ENCODE measurements around the gene IFNA2.

Gene IFNA2

GRCh38 chr9:21413151-21413550 is 28.0 kb upstream of the IFNA2 start:
- Histone ChIP-seq H3K4me1 (ENCODE audit: low read length) (no peaks in the 10 kb centered on the region), H3K79me2 (ENCODE audit: low read length) (no peaks in the 10 kb centered on the region), H3K4me2 (ENCODE audit: low read depth, low read length) (no peak overlapping the region), H3K9me2 (replicated peaks; ENCODE audit: insufficient read depth, low read length) (no peaks in the 10 kb centered on the region), H3K27me3 (replicated peaks; ENCODE audit: insufficient read depth, low read length) (no peaks in the 10 kb centered on the region), H3K9me3 (replicated peaks; ENCODE audit: insufficient read depth, low read length) (no peaks in the 10 kb centered on the region), H3K4me3 (ENCODE audit: low read length) (no peak overlapping the region), H2AFZ (ENCODE audit: low read length) (no peak overlapping the region), H3K9ac (ENCODE audit: low read length) (no peak overlapping the region), H3K27ac (ENCODE audit: low read length) (no peak overlapping the region), H3F3A (ENCODE audit: insufficient read depth, low read length) (no peaks in the 10 kb centered on the region), H3K36me3 (replicated peaks; ENCODE audit: insufficient read depth, low read length) (no peaks in the 10 kb centered on the region), H4K20me1 (ENCODE audit: insufficient read depth, low read length) (no peaks in the 10 kb centered on the region)
- TF ChIP-seq CTCF (IDR thresholded peaks at IDR 0.05; ENCODE audit: low read length), result no peak
- TF ChIP-seq EZH2 (optimal IDR thresholded peaks at IDR 0.05; ENCODE audit: low read depth, low read length), result no peak
- TF ChIP-seq EZH2phosphoT487 (IDR thresholded peaks at IDR 0.05; ENCODE audit: low read length), result no peak
- DNase-seq, result no peak

- Histone ChIP-seq H3K4me1 (ENCODE audit: low read length) (no peaks in the 10 kb centered on the region), H3F3A (ENCODE audit: insufficient read depth, low read length) (no peaks in the 10 kb centered on the region), H3K4me2 (ENCODE audit: low read depth, low read length) (no peak overlapping the region), H3K9ac (ENCODE audit: low read length) (no peak overlapping the region), H4K20me1 (ENCODE audit: insufficient read depth, low read length) (no peaks in the 10 kb centered on the region), H2AFZ (ENCODE audit: low read length) (no peak overlapping the region), H3K9me3 (replicated peaks; ENCODE audit: insufficient read depth, low read length) (no peaks in the 10 kb centered on the region), H3K27me3 (replicated peaks; ENCODE audit: insufficient read depth, low read length) (no peaks in the 10 kb centered on the region), H3K9me2 (replicated peaks; ENCODE audit: insufficient read depth, low read length) (no peaks in the 10 kb centered on the region), H3K4me3 (ENCODE audit: low read length) (no peak overlapping the region), H3K27ac (ENCODE audit: low read length) (no peak overlapping the region), H3K79me2 (ENCODE audit: low read length) (no peaks in the 10 kb centered on the region), H3K36me3 (replicated peaks; ENCODE audit: insufficient read depth, low read length) (no peaks in the 10 kb centered on the region)
- no peak for DNase-seq
- no peak for TF ChIP-seq EZH2phosphoT487 (IDR thresholded peaks at IDR 0.05; ENCODE audit: low read length)
- TF ChIP-seq EZH2 (optimal IDR thresholded peaks at IDR 0.05; ENCODE audit: low read depth, low read length), result no peak
- no peak for TF ChIP-seq CTCF (IDR thresholded peaks at IDR 0.05; ENCODE audit: low read length)
These were observed 26.9 kb upstream of the IFNA2 start for GRCh38 chr9:21412107-21412506.

- H3K9me2 ChIP-seq (replicated peaks; ENCODE audit: insufficient read depth, low read length), result no peaks in the 10 kb centered on the region
- H3K79me2 ChIP-seq (ENCODE audit: low read length), result no peaks in the 10 kb centered on the region
- H3K4me3 ChIP-seq (ENCODE audit: low read length), result no peak within 1 kb of the TSS
- DNase-seq, result no peak
- no peaks in the 10 kb centered on the region for H3K27me3 ChIP-seq (replicated peaks; ENCODE audit: insufficient read depth, low read length)
- H3K36me3 ChIP-seq (replicated peaks; ENCODE audit: insufficient read depth, low read length), result no peaks in the 10 kb centered on the region
- no peaks in the 10 kb centered on the region for H3F3A ChIP-seq (ENCODE audit: insufficient read depth, low read length)
- TF ChIP-seq EZH2phosphoT487 (IDR thresholded peaks at IDR 0.05; ENCODE audit: low read length), result no peak
- TF ChIP-seq CTCF (IDR thresholded peaks at IDR 0.05; ENCODE audit: low read length), result no peak
- TF ChIP-seq EZH2 (optimal IDR thresholded peaks at IDR 0.05; ENCODE audit: low read depth, low read length), result no peak
- H3K9ac ChIP-seq (ENCODE audit: low read length), result no peak within 1 kb of the TSS
- H4K20me1 ChIP-seq (ENCODE audit: insufficient read depth, low read length), result no peaks in the 10 kb centered on the region
- H3K27ac ChIP-seq (ENCODE audit: low read length), result no peak within 1 kb of the TSS
- no peaks in the 10 kb centered on the region for H3K4me1 ChIP-seq (ENCODE audit: low read length)
- H3K4me2 ChIP-seq (ENCODE audit: low read depth, low read length), result no peak within 1 kb of the TSS
- H2AFZ ChIP-seq (ENCODE audit: low read length), result no peak within 1 kb of the TSS
- no peaks in the 10 kb centered on the region for H3K9me3 ChIP-seq (replicated peaks; ENCODE audit: insufficient read depth, low read length)
These were observed 23.6 kb upstream of the IFNA2 start, which contains the start of gene IFNA8 for GRCh38 chr9:21408817-21409216. Gene IFNA8, plus strand, starts transcription at chr9:21409117. Its CDS starts 60 bp downstream, at chr9:21409177.

Measured in MM.1S (cell line).